NCI-H748 (cell line): ENCODE measurements around the gene LPO.

Experiments
- DNase-seq: peaks from one replicate; lab custom pipeline; 2025; ENCODE audit not compliant: unreplicated experiment; lab: John Stamatoyannopoulos, UW

Gene LPO

DNA sequence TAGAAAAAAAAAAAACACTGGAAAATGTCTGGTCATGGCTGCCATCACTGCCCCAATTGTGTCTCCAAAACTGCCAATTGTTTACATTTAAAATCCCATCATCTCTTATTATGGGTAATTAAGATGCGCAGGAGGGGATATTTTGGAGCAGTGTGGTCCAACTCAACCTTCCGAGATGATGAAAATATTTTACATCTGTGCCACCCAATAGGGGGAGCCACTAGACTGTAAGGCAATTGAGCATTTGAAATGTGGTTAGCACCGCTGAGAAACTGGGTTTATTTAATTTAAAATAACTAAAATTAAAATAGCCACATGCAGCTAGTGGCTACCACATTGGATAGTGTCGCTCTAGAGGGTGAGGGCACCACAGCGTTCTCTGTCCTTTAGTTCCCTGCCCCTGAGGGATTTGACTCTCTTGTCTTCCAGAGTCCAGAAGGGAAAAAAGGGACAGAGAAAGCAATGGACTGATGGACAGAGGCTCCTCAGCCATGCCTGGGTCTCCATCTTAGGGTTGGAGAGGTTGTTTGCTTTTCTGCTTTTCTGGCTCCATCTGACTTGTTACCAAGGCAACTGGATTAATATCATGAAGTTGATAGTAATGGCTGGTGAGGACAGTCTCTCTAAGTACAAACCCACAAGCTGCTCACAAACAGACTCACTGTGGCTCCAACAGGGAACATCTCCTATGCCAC is 38.9 kb downstream of the LPO start:
- peak; percentile 11 for DNase-seq

DNA sequence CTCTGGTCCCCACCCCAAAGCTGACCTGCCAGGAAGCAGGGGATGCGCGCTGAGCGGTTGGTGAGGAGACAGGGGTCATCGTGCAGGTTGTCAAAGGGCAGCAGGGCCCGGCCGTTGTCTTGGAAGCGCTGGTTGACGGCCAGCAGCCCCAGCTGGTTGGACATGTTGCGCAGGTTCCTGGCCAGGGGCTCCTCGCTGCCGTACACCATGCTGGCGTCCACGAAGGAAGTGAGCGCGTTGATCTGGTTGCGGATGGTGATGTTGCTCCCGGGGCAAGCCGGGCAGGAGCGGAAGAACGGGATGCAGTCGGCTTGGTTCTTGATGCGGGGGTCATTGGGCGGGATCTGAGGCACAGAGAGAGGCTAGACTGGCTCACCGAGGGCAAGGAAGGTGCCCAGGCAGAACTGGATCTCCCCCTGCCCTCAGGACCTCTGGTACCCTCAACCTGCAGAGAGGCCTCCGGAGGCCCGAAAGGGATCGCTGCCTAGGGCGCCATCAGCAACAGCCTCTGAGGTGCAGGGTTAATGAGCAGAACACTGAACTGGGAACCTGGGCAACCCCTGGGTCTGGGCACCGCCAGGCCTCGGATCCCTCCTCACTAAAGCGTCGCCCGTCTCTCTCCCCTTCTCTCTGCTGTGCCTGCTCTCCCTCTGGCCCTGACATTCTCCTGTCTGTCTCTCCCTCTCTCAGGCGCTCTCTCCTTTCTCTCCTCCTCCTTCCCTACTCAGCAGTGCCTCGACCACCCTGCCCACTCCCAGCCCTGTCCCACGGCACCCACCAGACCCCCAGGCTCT is 39.6 kb downstream of the LPO start:
- no peak for DNase-seq

DNA sequence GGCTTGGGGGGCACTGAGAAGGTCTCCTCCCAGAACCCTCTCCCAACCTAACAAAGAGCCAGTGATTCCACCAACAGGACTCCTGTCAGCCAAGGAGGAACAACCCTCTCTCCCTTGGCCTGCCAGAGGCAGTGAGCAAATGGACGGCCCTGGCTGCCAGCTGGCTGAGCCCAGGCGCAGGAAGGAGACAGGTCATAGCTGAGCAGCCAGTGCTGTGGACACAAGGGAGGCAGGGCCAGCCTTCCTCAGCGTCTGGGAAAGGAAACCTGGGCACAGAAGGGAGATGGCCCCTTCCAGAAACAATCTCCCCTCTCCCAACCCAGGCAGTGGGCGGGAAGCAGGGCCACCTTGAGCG is 40.3 kb downstream of the LPO start:
- no peak for DNase-seq

DNA sequence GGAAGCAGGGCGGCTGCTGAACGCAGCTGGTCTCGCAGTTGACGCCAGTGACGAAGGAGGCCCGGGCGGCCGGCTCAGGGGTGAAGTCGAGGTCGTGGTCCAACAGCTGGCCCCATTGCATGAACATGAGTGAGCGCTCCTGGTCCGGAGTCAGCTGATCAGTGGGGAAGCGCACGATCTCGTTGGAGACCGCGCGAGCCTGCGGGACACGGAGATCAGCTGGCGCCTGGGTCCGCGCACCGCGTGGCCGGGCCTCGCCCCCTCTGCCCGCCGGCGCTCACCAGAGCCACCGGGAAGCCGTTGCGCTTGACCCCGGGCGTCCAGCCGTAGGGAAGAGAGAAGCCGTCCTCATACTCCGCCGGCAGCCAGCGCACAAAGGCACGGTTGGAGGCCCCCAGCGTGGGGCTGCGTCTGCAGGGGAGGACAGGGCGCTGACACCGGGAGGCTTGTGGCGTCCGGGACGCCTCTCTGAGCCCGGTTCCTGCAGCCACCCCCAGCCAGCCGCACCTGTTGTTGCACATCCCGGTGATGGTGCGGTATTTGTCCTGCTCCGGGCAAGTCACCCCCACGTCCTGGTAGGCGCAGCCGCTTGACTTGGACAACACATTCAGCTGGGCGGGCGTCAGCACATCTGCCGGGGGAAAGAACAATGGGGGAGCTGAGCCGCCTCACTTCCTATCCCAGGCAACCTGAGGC is 40.8 kb downstream of the LPO start:
- peak; percentile 27 for DNase-seq

DNA sequence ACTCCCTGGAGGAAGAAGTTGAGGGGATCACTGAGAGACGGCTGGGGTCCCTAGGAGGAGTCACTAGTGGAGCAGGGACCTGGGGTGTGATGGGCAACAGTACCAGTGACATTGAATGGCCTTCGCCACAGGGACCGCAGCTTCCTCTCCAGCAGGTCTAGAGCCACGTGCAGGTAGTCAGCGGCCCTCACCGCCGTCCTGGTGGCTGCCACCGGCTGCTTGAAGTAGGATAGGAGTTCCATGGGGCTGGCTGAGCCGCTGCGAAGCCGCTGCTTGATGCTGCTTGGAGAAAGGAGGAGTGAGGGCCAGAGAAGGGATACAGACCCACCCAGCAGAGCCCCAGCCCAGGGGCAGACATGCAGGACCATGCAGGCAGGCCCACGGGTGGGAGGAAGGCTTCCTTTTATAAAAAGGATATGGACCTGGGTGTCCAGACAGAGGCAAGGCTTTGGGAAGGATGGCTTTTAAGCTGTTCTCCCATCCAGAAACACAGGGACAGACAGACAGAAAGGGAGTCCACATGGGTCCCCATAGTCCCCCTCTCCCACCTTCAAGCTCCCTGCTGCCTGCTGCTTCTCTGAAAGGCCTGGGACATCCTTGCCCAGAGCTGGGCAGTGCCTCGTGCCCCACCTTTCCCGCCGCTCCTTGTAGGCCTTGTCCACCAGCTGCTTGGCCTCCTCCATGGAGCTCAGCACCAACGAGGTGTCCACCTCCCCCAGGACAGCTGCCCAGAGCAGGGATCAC is 41.5 kb downstream of the LPO start:
- DNase-seq: no peak

DNA sequence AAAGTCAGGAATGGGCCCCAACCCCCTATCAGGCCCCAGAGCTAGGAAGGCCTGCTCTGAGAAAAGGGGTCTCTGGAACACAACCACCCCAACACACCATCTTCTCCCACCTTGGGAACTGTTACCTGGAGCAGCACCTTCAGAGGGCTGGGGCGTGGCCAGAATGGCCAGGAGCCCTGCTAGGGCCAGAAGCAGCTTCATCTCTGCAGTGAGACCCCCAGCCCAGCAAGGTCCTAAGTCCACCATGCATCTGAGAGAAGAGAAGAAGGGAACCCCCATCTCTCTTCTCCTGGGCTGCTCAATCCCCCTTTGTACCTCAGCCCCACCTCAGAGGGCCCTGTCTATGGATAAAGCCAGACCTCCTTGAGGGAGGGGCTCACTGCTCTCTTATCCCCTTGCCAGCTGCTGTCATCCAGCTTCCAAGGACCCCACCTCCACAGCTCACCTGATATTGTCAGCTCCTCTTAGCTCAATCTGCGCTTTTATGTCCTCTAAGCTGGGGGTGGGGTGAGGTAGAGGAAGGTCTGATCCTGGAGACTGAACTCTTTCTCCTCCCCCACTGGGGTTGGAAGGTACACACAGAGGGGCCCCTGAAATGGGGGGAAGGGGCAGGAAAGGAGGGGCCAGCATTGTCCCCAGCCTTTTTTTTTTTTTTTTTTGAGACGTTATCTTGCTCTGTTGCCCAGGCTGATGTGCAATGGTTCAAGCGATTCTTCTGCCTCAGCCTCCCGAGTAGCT is 42.3 kb downstream of the LPO start, which contains the start of gene MPO:
TSS of gene MPO (minus strand) at position 456 of the 738 bp plus-strand sequence. CDS start at position 279, 177 bp downstream.
- DNase-seq: no peak

DNA sequence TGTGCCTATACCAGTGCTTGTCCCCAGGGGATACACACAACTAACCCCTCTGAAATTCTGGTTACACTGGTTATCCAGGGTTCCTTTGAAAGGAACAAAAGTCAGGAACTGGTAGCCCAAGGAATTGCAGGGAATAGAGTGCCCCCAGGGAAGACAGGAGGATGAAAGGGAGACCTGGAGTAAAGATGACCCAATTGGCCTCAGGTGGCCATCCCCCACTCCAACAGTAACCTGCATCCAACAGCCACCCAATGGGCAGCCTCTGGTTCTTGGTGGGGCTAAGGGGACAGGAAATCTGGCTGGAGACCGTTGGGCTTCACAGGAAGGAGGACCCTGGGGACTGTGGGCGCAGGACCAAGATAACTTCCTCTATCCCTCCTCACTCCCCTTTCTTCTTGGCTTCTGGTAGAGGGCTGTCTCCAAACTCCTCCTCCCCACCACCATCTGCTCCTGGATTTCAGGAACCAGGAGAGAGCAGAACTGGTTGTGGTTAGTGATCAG is 43.2 kb downstream of the LPO start:
- DNase-seq: no peak

DNA sequence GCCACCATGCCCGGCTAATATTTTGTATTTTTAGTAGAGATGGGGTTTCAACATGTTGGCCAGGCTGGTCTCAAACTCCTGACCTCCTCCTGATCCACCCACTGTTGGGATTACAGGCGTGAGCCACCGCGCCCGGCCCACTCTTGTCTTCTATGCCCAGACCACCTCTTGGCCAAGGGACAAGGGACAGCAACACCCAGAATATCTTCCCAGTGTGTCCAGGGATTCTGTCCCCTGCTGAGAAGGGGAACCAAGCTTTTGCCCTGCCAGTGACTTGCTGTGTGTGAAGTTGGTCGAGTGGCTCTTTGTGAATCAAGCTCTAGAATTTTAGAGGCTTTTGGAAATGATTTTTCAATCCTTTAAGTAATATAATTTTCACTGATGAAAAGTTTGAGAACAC is 44.1 kb downstream of the LPO start:
- no peak for DNase-seq

DNA sequence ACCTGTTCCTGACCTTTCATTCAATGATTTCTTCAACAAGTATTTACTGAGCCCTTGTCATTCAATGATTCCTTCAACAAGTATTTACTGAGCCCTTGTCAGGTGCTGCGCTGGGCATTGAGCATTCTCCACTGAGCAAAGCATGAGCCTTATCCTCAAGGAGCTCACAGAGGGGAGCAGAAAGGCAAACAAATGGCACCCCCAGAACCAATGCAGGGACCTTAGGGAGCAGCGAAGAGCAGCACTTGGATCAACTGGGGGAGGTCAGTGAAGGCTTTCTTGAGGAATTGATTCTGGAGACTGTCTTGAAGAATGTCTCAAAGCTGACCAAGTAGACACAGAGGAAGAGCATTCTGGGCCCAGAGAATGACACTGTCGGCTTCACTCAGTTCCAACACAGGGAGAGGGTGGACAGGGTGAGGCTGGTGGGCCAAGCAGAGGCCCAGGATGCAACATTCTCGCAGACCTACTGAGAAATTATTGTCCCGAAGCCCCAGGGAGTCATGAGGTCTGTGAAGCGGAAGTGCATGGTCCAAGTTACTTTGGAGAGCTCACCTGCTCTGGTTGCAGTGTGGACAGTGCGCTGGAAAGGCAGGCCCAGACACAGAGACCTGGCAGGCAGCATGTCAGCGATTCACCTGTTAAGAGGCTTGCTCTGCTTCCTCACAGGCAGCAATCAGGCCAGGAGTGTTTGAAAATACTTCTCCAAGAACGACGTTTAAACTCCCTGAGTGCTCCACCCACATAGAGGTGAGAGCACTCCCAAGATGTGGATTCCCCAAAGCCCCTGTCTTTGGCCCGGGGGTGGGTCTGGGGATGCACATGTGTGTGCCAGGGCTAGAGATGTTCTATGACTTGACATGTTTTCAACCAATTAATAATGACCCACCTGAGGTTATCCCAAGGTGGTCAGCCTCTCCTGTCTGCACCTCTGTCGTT is 45.6 kb downstream of the LPO start:
- no peak for DNase-seq

DNA sequence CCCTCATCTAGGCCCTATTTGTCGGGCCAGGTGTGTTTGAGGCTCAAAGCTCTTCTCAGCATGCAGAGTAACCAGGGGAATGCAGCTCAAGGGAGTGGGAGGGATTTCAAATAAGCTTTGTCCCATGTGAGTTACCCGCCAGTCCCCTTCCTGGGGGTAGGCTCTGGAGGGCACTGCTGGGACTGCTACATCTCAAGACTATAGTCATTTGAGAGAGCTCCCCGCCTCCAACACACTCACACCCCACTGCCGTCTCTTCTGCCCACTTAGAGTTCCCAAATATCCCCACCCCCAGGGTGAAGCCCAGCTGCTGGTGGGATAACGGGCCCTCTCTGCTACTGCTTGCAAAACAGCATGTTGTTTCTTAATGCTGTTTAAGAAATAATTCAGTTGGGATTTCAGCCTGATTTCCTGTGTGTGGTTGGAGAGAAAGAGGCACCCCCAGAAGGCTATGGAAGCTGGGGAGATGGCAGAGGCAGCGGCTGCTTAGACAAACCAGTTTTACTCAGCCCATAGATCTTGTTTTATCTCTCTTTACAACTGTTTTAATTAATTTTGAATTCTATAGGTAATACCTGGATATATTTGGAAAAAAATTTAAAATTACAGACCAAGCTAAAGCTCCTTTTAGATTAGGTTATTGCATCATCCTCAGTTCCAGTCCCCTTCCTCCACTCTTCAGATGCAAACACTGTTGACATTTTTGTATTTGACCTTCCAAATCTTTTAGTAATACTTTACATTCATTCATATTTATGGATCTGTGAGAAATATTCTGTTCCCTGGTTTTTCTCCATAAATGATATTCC is 46.4 kb downstream of the LPO start:
- no peak for DNase-seq

DNA sequence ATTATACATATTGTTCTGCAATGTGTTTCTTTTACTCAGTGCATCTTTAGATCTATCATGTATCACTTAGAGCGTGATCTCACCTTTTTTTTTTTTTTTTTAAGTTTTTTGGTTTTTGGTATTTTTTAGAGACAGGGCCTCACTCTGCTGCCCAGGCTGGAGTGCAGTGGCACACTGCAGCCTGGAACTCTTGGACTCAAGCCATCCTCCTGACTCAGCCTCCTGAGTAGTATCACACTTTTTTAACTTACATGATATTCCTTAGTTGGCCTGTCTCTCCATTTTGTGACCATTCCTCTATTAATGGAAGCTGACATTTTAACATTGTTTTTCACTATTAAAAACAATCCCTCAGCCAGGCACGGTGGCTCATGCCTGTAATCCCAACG is 47.0 kb downstream of the LPO start:
- DNase-seq: no peak

DNA sequence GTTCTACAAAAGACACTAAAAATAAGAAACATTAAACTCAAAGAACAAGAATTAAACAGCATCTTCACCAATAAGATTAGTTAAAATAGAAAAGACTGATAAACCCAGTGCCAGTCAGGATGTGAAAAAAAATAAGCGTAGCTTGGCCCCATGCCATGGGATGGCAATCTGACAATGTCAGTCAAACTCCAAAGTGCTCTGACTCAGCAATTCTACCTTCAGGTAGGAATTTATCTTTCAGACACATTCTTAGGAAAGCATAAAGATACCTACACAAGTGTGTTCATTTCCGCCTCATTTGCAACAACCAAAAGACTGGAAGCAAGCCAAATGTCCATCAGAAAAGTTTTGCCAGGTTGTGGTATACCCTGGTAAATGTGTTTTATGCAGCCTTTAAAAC is 51.5 kb downstream of the LPO start:
- DNase-seq: no peak

DNA sequence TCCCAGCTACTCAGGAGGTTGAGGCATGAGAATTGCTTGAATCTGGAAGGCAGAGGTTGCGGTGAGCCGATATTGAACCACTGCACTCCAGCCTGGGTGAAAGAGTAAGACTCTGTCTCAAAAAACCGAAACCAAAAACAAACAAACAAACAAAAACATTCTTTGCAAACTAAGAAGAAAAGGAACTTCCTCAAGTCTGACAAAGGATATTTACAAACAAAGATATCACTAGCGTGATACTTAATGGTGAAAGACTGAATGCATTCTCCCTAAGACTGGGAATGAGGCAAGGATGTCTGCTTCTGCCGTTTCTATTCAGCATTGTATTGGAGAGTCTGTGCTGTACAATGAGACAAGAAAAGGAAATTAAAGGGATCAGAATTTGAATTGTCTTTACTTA is 52.9 kb downstream of the LPO start:
- no peak for DNase-seq

DNA sequence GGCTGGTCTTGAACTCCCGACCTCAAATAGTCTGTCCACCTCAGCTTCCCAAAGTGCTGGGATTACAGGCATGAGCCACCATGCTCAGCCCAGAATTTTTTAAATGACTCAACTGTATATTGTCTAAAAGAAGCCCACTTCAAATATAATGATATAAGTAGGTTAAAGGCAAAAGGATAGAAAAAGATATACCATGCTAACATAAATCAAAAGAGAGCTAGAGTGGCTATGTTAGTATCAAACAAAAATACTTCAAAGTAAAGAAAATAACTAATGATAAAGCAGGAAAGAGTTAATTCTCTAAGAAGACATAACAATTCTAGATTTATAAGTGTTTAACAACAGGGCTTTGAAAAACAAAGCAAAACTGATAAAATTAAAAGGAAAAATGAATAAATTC is 55.6 kb downstream of the LPO start:
- DNase-seq: no peak

DNA sequence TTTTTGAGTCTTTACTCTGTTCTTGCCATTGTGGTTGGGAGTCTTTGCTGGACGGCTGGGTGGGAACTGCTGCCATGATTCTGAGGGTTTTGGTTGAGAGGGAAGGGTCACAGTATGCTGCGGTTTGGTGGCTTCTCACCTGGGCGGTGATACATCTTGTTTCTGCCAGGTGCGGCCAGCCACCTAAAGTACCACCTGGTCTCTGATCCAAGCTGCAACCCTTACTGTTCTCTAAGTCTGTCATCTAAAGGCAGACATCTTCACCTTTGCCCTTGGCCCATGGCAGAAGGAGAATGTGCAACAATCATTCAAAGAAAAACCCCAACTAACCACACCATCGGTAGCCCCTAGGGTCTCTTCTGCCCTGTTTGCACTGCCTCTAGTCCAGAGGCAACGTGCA is 62.0 kb downstream of the LPO start:
- DNase-seq: no peak

DNA sequence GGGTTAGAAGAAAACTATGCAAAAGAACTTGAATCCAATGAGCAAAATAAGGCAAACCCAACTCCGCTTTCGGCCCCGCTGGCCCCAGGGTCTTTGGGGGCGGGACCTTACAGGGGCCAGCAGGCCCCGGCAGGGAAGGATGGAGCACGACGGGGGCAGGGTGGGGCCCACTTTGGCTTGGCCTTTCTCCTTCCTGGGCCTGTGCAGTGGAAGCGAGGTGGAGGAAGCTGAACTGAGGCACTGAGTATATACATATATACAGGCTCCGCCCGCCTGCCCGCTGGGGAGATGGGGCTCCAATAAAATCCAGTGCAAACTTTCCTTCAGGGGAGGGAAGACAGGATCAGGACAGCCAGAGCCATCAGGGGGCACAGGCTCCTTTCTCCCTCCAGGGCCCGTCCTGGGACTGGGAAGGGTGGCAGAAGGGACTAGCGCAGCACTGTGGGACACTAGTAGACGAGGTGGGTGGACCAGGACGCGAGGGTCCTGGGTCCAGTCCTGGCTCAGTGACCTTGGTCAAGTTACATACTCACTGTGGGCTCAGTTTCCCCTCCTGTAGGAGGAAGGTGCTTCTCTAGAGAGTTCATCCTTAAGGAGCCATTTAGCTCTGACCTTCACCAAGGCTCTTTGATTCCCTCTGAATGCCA is 63.2 kb downstream of the LPO start:
- DNase-seq: no peak

DNA sequence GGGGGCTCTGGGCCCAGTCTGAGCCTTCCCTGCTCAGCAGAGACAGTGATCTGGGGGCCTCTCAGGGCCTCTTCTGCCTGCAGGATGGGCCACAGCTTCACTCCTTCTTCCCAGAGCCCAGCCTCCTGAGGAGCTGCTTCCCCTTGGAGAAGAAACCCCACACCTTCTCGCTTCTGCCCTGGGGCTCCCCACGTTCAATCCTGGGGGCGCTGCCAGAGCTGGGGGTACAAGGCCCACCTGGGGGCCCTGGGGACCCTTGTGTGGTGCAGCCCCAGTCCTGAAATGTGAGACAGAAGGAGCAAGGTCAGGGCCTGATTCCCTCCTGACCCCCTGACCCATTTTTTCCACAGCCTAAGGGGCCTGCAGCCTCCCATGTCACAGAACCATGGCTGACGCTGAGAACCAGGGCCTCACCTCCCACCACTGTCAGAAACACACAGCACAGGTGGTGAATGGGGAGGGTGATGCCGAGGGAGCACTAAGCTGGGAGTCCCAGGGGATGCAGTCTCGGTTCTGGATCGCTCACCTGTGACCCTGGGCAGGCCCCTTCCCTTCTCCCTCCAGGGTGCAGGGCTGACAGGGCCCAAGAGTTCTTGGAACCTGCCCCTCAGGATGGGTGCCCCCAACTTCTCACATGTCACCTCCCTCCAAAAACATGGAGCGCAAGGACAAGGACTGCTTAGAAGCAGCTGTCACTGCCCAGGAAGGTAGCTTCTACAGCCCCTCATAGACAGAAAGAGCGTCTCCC is 64.0 kb downstream of the LPO start:
- no peak for DNase-seq
